GM12878 (cell line): ENCODE results near the gene TOM1L2. TPM values are rescaled to one million over a fixed set of nuclear protein-coding genes. Genes with fewer than 3 reads are reported as not detected.

Experiments
- ATAC-seq: fragments of 200-7000 bp; cut with Tn5 transposase; 3 replicates; pipeline ENCODE4 v1.9.1; 2020; ENCODE audit warnings: mild to moderate bottlenecking, moderate library complexity
- BruUV-seq: library from RNA; stranded (reverse); fragments of 400-500 nt; replicated peaks from 2 replicates; lab custom pipeline; 2021; lab: Mats Ljungman, UMichigan
- CTCF ChIA-PET: fragments of 300-600 bp; sonication (Branson Sonifier 250); formaldehyde crosslinking; extraction: SDS; loops from one replicate; lab custom pipeline; 2021; ENCODE audit warnings: inconsistent platforms; lab: Yijun Ruan, JAX
- POLR2A ChIA-PET: fragments of 350-600 bp; formaldehyde crosslinking; extraction: SDS; loops from one replicate; lab custom pipeline; 2021; ENCODE audit warnings: inconsistent platforms; lab: Charles Lee
- RAD21 ChIA-PET: fragments of 300-600 bp; sonication (Branson Sonifier 250); formaldehyde crosslinking; loops from one replicate; lab custom pipeline; 2023; ENCODE audit warnings: antibody characterized with exemption; ENCODE audit not compliant: unreplicated experiment; lab: Charles Lee
- SMC1A ChIA-PET: fragments of 300-600 bp; sonication (Branson Sonifier 250); formaldehyde crosslinking; loops from one replicate; lab custom pipeline; 2023; ENCODE audit not compliant: unreplicated experiment, uncharacterized antibody; lab: Charles Lee
- DNase-seq: peaks from one replicate; pipeline ENCODE4 v3.0.0-alpha.2; 2011; ENCODE audit warnings: low read depth, low spot score
- FAIRE-seq: peaks from 3 replicates; lab custom pipeline; 2011; peaks lifted over from hg19 to GRCh38; lab: Jason Lieb, UNC
- H2AFZ ChIP-seq: 2 replicates; pipeline ENCODE4 v1.6.0; 2011; ENCODE audit warnings: low read depth, low read length, control low read depth; ENCODE audit not compliant: control insufficient read depth
- H3K27ac ChIP-seq: 2 replicates; pipeline ENCODE4 v1.5.1; 2011; ENCODE audit warnings: control low read depth; ENCODE audit not compliant: control insufficient read depth, insufficient read depth
- H3K27me3 ChIP-seq, 2 experiments: replicated peaks in 1 of 2; 2 replicates each; pipeline versions ENCODE4 v1.6.0 to v1.6.1; 2011; ENCODE audit warnings: low read length in 1 of 2; ENCODE audit not compliant: control insufficient read depth in 2 of 2, insufficient read depth in 2 of 2
- H3K36me3 ChIP-seq, 2 experiments: 2 replicates each; pipeline ENCODE4 v1.5.1; 2011; ENCODE audit warnings: low read length in 1 of 2; ENCODE audit not compliant: control insufficient read depth in 2 of 2, insufficient read depth in 2 of 2
- H3K4me1 ChIP-seq: 2 replicates; pipeline ENCODE4 v1.6.1; 2011; ENCODE audit warnings: mild to moderate bottlenecking, low read length, moderate library complexity, mixed read lengths; ENCODE audit not compliant: control insufficient read depth, insufficient read depth
- H3K4me2 ChIP-seq: 2 replicates; pipeline ENCODE4 v1.6.0; 2011; ENCODE audit warnings: control low read depth; ENCODE audit not compliant: control insufficient read depth, insufficient read depth
- H3K4me3 ChIP-seq: fragments of 200-600 bp; sonication (generic); 2 replicates; pipeline ENCODE4 v1.5.1; 2016
- H3K79me2 ChIP-seq: 2 replicates; pipeline ENCODE4 v1.6.0; 2011; ENCODE audit warnings: low read length; ENCODE audit not compliant: control insufficient read depth, insufficient read depth
- H3K9ac ChIP-seq: 2 replicates; pipeline ENCODE4 v1.8.0; 2011; ENCODE audit warnings: low read length, control low read depth, mixed read lengths; ENCODE audit not compliant: control insufficient read depth, insufficient read depth
- H3K9me3 ChIP-seq: replicated peaks from 3 replicates; pipeline ENCODE4 v1.5.1; 2011; ENCODE audit warnings: mild to moderate bottlenecking, low read length; ENCODE audit not compliant: control insufficient read depth, insufficient read depth
- H4K20me1 ChIP-seq: 2 replicates; pipeline ENCODE4 v1.6.0; 2011; ENCODE audit not compliant: control insufficient read depth, insufficient read depth
- BCL3 ChIP-seq: IDR thresholded peaks from 2 replicates; pipeline ENCODE4 v1.6.1; 2011; ENCODE audit warnings: borderline replicate concordance, low read depth, mild to moderate bottlenecking, moderate library complexity, low read length; ENCODE audit not compliant: insufficient read depth, poor library complexity, severe bottlenecking
- CBFB ChIP-seq: IDR thresholded peaks from 2 replicates; pipeline ENCODE4 v1.6.1; 2016; ENCODE audit warnings: antibody characterized with exemption, low read depth
- CREB1 ChIP-seq: IDR thresholded peaks from 2 replicates; pipeline ENCODE4 v1.6.1; 2012; ENCODE audit warnings: low read depth, mild to moderate bottlenecking, inconsistent platforms
- NFIC ChIP-seq: IDR thresholded peaks from 2 replicates; pipeline ENCODE4 v1.6.1; 2012; ENCODE audit warnings: low read depth, mild to moderate bottlenecking, inconsistent platforms, low read length, moderate library complexity
- PAX8 ChIP-seq: fragments of 450-650 bp; IDR thresholded peaks from 2 replicates; pipeline ENCODE4 v1.6.1; 2017; ENCODE audit warnings: mild to moderate bottlenecking, moderate library complexity
- SIN3A ChIP-seq: IDR thresholded peaks from 2 replicates; pipeline ENCODE4 v1.6.1; 2012; ENCODE audit warnings: low read depth, low read length, improper control_type of control experiment
- STAT1 ChIP-seq: fragments of 450-650 bp; conservative IDR thresholded peaks from 2 replicates; pipeline ENCODE4 v1.6.1; 2014; ENCODE audit warnings: antibody characterized with exemption, mild to moderate bottlenecking
- TCF7 ChIP-seq: IDR thresholded peaks from 2 replicates; pipeline ENCODE4 v1.6.1; 2014; ENCODE audit warnings: antibody characterized with exemption, borderline replicate concordance
- ZBED1 ChIP-seq: IDR thresholded peaks from 2 replicates; pipeline ENCODE4 v1.6.1; 2016; ENCODE audit warnings: borderline replicate concordance
- ZZZ3 ChIP-seq: IDR thresholded peaks from 2 replicates; pipeline ENCODE4 v1.6.1; 2011; ENCODE audit warnings: low read depth; ENCODE audit not compliant: control insufficient read depth, insufficient read length
- whole genome bisulfite sequencing: methylation state at CpG from one replicate; pipeline ENCODE4 v1.1.6; 2016; ENCODE audit warnings: low lambda C conversion rate; ENCODE audit not compliant: insufficient replicate concordance, insufficient coverage; ENCODE audit errors: missing lambda C conversion rate; 5-methylcytosine and 5-hydroxymethylcytosine counted together
- in situ Hi-C: fragments of 300-500 bp; cut with MboI; formaldehyde crosslinking; loops from 9 replicates; pipeline ENCODE4 v1.14.3; 2018; ENCODE audit warnings: mixed read lengths
- intact Hi-C: fragments of 100-400 bp; cut with micrococcal nuclease; formaldehyde crosslinking; loops from one replicate; pipeline ENCODE4 v1.14.2; 2022; ENCODE audit not compliant: unreplicated experiment
- polyA plus RNA-seq, 11 experiments: library from polyadenylated mRNA; depleted of rRNA in 4 of 11; unstranded in 6 of 11; stranded (reverse) in 5 of 11; fragments of >200 nt; fragmentation: Nextera tagmentation in 4 of 11; fragmentation: Illumina TruSeq in 1 of 11; extraction: Ambion mirVana in 4 of 11; extraction: Trizol in 1 of 11; gene quantifications; 1 replicate in 1 of 11; 2 replicates in 10 of 11; pipeline versions ENCODE4 v1.2.1 to v1.2.3, GENCODE V29; 2011 to 2016; ENCODE audit warnings: inconsistent platforms in 2 of 11, missing spikeins in 2 of 11, low read depth in 1 of 11
- total RNA-seq, 4 experiments: library from RNA; depleted of rRNA in 3 of 4; stranded (reverse); fragments of >200 nt in 3 of 4; fragmentation: Illumina TruSeq in 1 of 4; extraction: Trizol in 1 of 4; gene quantifications; 2 replicates each; pipeline versions ENCODE4 v1.2.1 to v1.2.3, GENCODE V29; 2013 to 2021

Gene TOM1L2
- total and polyA plus RNA-seq, 10 of the 15 experiments (the other 5 are each of a cell fraction or from before 2014, with no cell fraction given), result 0.19 to 19.2 (median 8.1) TPM

- TF ChIP-seq CREB1 (no peak), SIN3A (no peak), STAT1 (no peak), ZZZ3 (no peak), BCL3 (no peak), PAX8 (no peak), TCF7 (no peak), CBFB (no peak)
These were observed 75.5 kb downstream of the TOM1L2 start (continued) for GRCh38 chr17:17896746-17897145.

GRCh38 chr17:17893801-17894644, 78.2 kb downstream of the TOM1L2 start:
- TF ChIP-seq NFIC, result no peak
- TF ChIP-seq ZBED1, result no peak
- FAIRE-seq (no peak), ATAC-seq (no peak), DNase-seq (no peak)
- BruUV-seq, result no TSS peak
- no peak overlapping the region for H3K4me3 ChIP-seq
- no peaks in the 10 kb centered on the region for H3K27me3 ChIP-seq
- H3K4me1 ChIP-seq, result peaks cover 44% of the 10 kb centered on the region
- POLR2A ChIA-PET, result no interaction called here
- CTCF ChIA-PET, result interaction anchor here (0.6 to 10.0 kb wide), 4 partner anchors 23 to 325 kb away, joined by 3 to 73 read pairs (median 7); no protein-coding TSS in a partner anchor
- no peaks in the 10 kb centered on the region; a peak in 2 of 4 replicates for H3K36me3 ChIP-seq
- SMC1A ChIA-PET, result interaction anchor here (0.7 to 2.0 kb wide), 3 partner anchors 21 to 139 kb away, joined by 3 to 4 read pairs (median 4); no protein-coding TSS in a partner anchor
- no peak overlapping the region for H3K9ac ChIP-seq
- in situ Hi-C loops (loop anchor here (5.0 kb wide), 1 partner anchor 138 kb away; no protein-coding TSS in a partner anchor), intact Hi-C loops (loop anchor here (5.0 kb wide), 1 partner anchor 73 kb away; no protein-coding TSS in a partner anchor)
- no peak overlapping the region for H2AFZ ChIP-seq
- WGBS, result 97% methylated on average over 7 of the region's 7 CpGs
- H4K20me1 ChIP-seq, result no peaks in the 10 kb centered on the region
- H3K9me3 ChIP-seq, result no peaks in the 10 kb centered on the region
- H3K27ac ChIP-seq, result no peak overlapping the region
- no peaks in the 10 kb centered on the region for H3K79me2 ChIP-seq
- no peak overlapping the region for H3K4me2 ChIP-seq
- RAD21 ChIA-PET, result interaction anchor here (0.5 to 5.4 kb wide), 4 partner anchors 25 to 139 kb away, joined by 4 to 48 read pairs (median 4); partner anchors contain the start of gene SREBF1
